GM19193 (cell line): ENCODE measurements around the gene MDFI.

Experiments used
- POLR2A ChIP-seq: IDR thresholded peaks from 4 replicates; pipeline ENCODE4 v1.6.1; 2011; ENCODE audit not compliant: insufficient read depth, insufficient read length; ENCODE audit errors: extremely low read depth

MDFI gene

GRCh38 chr6:41638935-41639808 lies 904 bp downstream of the MDFI start:
- TF ChIP-seq POLR2A: no peak

GRCh38 chr6:41639809-41640371 lies 1.6 kb downstream of the MDFI start:
- TF ChIP-seq POLR2A: no peak

- no peak for TF ChIP-seq POLR2A
Observed at GRCh38 chr6:41640426-41640825, 2.2 kb downstream of the MDFI start.

- no peak for TF ChIP-seq POLR2A
Observed at GRCh38 chr6:41641352-41641925, 3.2 kb downstream of the MDFI start.

- no peak for TF ChIP-seq POLR2A
Observed at GRCh38 chr6:41642090-41642959, 4.1 kb downstream of the MDFI start.

GRCh38 chr6:41642960-41643898 lies 5.0 kb downstream of the MDFI start:
- TF ChIP-seq POLR2A: no peak

GRCh38 chr6:41643899-41644269 lies 5.6 kb downstream of the MDFI start:
- TF ChIP-seq POLR2A: no peak

- no peak for TF ChIP-seq POLR2A
Observed at GRCh38 chr6:41644297-41644879, 6.1 kb downstream of the MDFI start.

GRCh38 chr6:41645007-41645618 lies 6.8 kb downstream of the MDFI start:
- TF ChIP-seq POLR2A: no peak

- TF ChIP-seq POLR2A: no peak
Observed at GRCh38 chr6:41646026-41646795, 7.9 kb downstream of the MDFI start.

GRCh38 chr6:41647061-41647511 lies 8.8 kb downstream of the MDFI start:
- no peak for TF ChIP-seq POLR2A

- TF ChIP-seq POLR2A: no peak
Observed at GRCh38 chr6:41648070-41648585, 9.9 kb downstream of the MDFI start.
